Activated CD8-positive, alpha-beta memory T cell treated with anti-CD3 and anti-CD28 coated beads, Interleukin-2, amount 10 ng/mL, durations not matched to agents 7 days and 5 days (primary cell): ENCODE results near the gene NID1. TPM values are rescaled to one million over a fixed set of nuclear protein-coding genes. Genes with fewer than 3 reads are reported as not detected.

Source experiments
- ATAC-seq: fragments of 150-1000 bp; cut with Tn5 transposase; one replicate; pipeline ENCODE4 v1.10.0; 2021; ENCODE audit warnings: moderate library complexity
- CTCF ChIA-PET: fragments of 350-600 bp; sonication (Branson Sonifier 250); formaldehyde crosslinking; loops from one replicate; lab custom pipeline; 2021; ENCODE audit warnings: antibody characterized with exemption; lab: Charles Lee
- DNase-seq: peaks from one replicate; pipeline ENCODE4 v3.0.0-alpha.2; 2020
- H3K27ac Mint-ChIP-seq: one replicate; pipeline ENCODE4 v1.8.0; 2021; ENCODE audit warnings: mild to moderate bottlenecking, mixed read lengths
- H3K27me3 Mint-ChIP-seq: one replicate; pipeline ENCODE4 v1.8.0; 2021; ENCODE audit warnings: mixed read lengths
- H3K36me3 Mint-ChIP-seq: one replicate; pipeline ENCODE4 v1.8.0; 2021; ENCODE audit warnings: mild to moderate bottlenecking, mixed read lengths
- H3K4me1 Mint-ChIP-seq: one replicate; pipeline ENCODE4 v1.8.0; 2021; ENCODE audit warnings: mixed read lengths
- H3K4me3 Mint-ChIP-seq: one replicate; pipeline ENCODE4 v1.8.0; 2021; ENCODE audit warnings: mild to moderate bottlenecking, moderate library complexity, mixed read lengths
- H3K9me3 Mint-ChIP-seq: one replicate; pipeline ENCODE4 v1.8.0; 2022; ENCODE audit warnings: low read depth, mixed read lengths
- total RNA-seq, 2 experiments: library from RNA; stranded (reverse); gene quantifications; one replicate each; pipeline ENCODE4 v1.2.3, GENCODE V29; 2021

The NID1 gene, protein sequence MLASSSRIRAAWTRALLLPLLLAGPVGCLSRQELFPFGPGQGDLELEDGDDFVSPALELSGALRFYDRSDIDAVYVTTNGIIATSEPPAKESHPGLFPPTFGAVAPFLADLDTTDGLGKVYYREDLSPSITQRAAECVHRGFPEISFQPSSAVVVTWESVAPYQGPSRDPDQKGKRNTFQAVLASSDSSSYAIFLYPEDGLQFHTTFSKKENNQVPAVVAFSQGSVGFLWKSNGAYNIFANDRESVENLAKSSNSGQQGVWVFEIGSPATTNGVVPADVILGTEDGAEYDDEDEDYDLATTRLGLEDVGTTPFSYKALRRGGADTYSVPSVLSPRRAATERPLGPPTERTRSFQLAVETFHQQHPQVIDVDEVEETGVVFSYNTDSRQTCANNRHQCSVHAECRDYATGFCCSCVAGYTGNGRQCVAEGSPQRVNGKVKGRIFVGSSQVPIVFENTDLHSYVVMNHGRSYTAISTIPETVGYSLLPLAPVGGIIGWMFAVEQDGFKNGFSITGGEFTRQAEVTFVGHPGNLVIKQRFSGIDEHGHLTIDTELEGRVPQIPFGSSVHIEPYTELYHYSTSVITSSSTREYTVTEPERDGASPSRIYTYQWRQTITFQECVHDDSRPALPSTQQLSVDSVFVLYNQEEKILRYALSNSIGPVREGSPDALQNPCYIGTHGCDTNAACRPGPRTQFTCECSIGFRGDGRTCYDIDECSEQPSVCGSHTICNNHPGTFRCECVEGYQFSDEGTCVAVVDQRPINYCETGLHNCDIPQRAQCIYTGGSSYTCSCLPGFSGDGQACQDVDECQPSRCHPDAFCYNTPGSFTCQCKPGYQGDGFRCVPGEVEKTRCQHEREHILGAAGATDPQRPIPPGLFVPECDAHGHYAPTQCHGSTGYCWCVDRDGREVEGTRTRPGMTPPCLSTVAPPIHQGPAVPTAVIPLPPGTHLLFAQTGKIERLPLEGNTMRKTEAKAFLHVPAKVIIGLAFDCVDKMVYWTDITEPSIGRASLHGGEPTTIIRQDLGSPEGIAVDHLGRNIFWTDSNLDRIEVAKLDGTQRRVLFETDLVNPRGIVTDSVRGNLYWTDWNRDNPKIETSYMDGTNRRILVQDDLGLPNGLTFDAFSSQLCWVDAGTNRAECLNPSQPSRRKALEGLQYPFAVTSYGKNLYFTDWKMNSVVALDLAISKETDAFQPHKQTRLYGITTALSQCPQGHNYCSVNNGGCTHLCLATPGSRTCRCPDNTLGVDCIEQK
- total RNA-seq: under 1 TPM; 0.38 to 0.52 TPM

GRCh38 chr1:236064674-236065508, at the start of gene NID1:
TSS of gene NID1 (minus strand) at chr1:236065090. CDS start at chr1:236065079, 11 bp downstream.
- H3K27me3 Mint-ChIP-seq: peaks cover 49% of the 10 kb centered on the region
- peak; percentile 67 for ATAC-seq

DNA sequence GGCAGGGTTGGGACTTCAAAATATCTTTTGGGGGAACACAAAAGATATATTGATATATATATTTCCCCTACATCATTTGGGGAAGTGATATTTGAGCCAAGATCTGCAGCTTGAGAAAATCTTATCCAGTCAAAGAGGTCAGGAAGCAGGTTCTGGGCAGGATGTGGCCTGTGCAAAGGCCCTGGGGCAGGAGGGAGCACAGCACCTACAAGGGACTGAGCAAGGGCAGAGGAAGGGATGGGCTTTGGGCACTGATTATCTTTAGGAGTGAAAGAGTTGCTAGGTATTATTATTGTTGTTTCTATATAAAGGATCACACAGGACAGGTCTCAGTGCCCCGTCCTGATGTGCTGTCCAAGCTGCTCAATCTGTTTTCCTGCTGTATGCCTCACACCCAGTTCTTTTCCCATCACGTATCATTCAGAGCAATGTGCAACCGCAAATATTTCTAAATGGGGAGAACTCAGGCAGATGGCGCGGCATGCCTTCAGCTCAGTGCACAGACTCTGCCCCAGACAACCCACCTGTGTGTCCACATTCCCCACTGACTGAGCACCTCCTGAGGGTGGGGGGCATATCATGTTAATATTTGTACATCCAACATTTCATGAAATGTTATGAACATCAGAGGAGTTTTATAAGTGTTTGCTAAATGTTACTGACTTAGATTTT, 49.3 kb upstream of the NID1 start:
- H3K4me1 Mint-ChIP-seq: peaks cover 1% of the 10 kb centered on the region

More at GRCh38 chr1:236064674-236065508, at the start of gene NID1:
- Mint-ChIP-seq H3K27ac (no peak within 1 kb of the TSS), H3K36me3 (no peaks in the 10 kb centered on the region), H3K9me3 (no peaks in the 10 kb centered on the region), H3K4me3 (peak within 1 kb of the TSS; percentile 41), H3K4me1 (peaks cover 20% of the 10 kb centered on the region)
- DNase-seq: peak; percentile 45
- CTCF ChIA-PET: interaction anchor here (0.9 to 1.9 kb wide), 3 partner anchors 28 to 92 kb away, joined by 3 to 5 read pairs (median 4); no protein-coding TSS in a partner anchor

GRCh38 chr1:236113324-236114032, 48.6 kb upstream of the NID1 start:
- Mint-ChIP-seq H3K9me3 (no peaks in the 10 kb centered on the region), H3K27me3 (peaks cover 20% of the 10 kb centered on the region), H3K27ac (no peak overlapping the region), H3K4me1 (peaks cover 2% of the 10 kb centered on the region), H3K4me3 (no peak overlapping the region), H3K36me3 (no peaks in the 10 kb centered on the region)
- DNase-seq: no peak
- CTCF ChIA-PET: interaction anchor here (0.6 kb wide), 1 partner anchor 1171 kb away, joined by 4 read pairs; no protein-coding TSS in a partner anchor
- ATAC-seq: no peak

More for the DNA sequence above, 49.3 kb upstream of the NID1 start:
- ATAC-seq (no peak), DNase-seq (no peak)
- no peaks in the 10 kb centered on the region for H3K9me3 Mint-ChIP-seq
- H3K4me3 Mint-ChIP-seq: no peak overlapping the region
- no peak overlapping the region for H3K27ac Mint-ChIP-seq
- H3K27me3 Mint-ChIP-seq: peaks cover 24% of the 10 kb centered on the region
- CTCF ChIA-PET: no interaction called here
- H3K36me3 Mint-ChIP-seq: no peaks in the 10 kb centered on the region

DNA sequence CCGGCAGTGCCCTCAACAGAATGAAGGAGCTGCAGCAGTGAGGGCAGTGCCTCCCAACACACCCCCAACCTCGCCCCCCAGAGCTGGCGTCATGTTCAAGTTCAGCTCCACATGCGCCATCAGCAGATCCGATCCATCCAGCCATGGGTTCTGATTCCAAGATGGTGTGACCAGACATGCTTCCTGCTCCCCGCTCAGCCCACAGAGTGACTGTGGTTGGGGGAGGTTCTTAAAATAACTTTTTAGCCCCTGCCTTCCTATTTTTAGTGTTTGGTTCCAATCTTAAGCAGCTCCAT, 47.4 kb upstream of the NID1 start:
- ATAC-seq (no peak), DNase-seq (no peak)
- CTCF ChIA-PET: interaction anchor here (1.0 kb wide), 1 partner anchor 8 kb away, joined by 3 read pairs; no protein-coding TSS in a partner anchor
- Mint-ChIP-seq H3K27me3 (peaks cover 20% of the 10 kb centered on the region), H3K4me3 (no peak overlapping the region), H3K27ac (no peak overlapping the region), H3K9me3 (no peaks in the 10 kb centered on the region), H3K36me3 (no peaks in the 10 kb centered on the region), H3K4me1 (peaks cover 7% of the 10 kb centered on the region)

DNA sequence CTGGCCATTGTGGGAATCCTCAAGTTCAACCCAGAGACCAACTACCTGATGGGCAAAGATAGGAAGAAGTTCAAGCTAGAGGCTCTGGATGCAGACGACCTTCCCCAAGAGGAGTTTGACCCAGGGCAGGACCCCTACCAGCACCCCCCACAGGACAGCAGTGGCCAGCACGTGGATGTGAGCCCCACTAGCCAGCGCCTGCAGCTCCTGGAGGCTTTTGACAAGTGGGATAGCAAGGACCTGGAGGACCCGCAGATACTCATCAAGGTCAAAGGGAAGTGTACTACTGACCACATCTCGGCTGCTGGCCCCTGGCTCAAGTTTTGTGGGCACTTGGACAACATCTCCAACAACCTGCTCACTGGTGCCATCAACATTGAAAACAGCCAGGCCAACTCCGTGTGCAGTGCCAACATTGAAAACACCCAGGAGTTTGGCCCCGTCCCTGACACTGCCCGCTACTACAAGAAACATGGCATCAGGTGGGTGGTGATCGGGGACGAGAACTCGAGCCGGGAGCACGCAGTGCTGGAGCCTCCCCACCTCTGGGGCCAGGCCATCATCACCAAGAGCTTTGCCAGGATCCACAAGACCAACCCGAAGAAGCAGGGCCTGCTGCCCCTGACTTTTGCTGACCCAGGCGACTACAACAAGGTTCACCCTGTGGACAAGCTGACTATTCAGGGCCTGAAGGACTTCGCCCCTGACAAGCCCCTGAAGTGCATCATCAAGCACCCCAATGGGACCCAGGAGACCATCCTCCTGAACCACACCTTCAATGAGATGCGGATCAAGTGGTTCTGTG, 46.8 kb upstream of the NID1 start:
- peaks cover 12% of the 10 kb centered on the region for H3K4me1 Mint-ChIP-seq
- DNase-seq (no peak), ATAC-seq (no peak)
- no peaks in the 10 kb centered on the region for H3K9me3 Mint-ChIP-seq
- H3K36me3 Mint-ChIP-seq: no peaks in the 10 kb centered on the region
- no peak overlapping the region for H3K4me3 Mint-ChIP-seq
- CTCF ChIA-PET: interaction anchor here (1.0 to 1.6 kb wide), 4 partner anchors 7 to 381 kb away, joined by 3 to 4 read pairs (median 3); no protein-coding TSS in a partner anchor
- peaks cover 23% of the 10 kb centered on the region for H3K27me3 Mint-ChIP-seq
- no peak overlapping the region for H3K27ac Mint-ChIP-seq

GRCh38 chr1:236110137-236110536, 45.2 kb upstream of the NID1 start:
- Mint-ChIP-seq H3K4me1 (peaks cover 13% of the 10 kb centered on the region), H3K4me3 (no peak overlapping the region), H3K27me3 (peaks cover 23% of the 10 kb centered on the region), H3K9me3 (no peaks in the 10 kb centered on the region), H3K36me3 (no peaks in the 10 kb centered on the region), H3K27ac (no peak overlapping the region)
- CTCF ChIA-PET: interaction anchor here (1.5 kb wide), 1 partner anchor 342 kb away, joined by 5 read pairs; no protein-coding TSS in a partner anchor
- DNase-seq (no peak), ATAC-seq (no peak)

GRCh38 chr1:236108027-236108648, 43.2 kb upstream of the NID1 start:
- no peak for ATAC-seq
- Mint-ChIP-seq H3K27ac (no peak overlapping the region), H3K4me1 (peaks cover 16% of the 10 kb centered on the region), H3K36me3 (no peaks in the 10 kb centered on the region), H3K27me3 (peaks cover 22% of the 10 kb centered on the region), H3K9me3 (no peaks in the 10 kb centered on the region), H3K4me3 (no peak overlapping the region)
- DNase-seq: no peak
- CTCF ChIA-PET: interaction anchor here (0.7 to 1.6 kb wide), 7 partner anchors 8 to 383 kb away, joined by 3 to 6 read pairs (median 4); partner anchors contain the start of gene ERO1B

- H3K27me3 Mint-ChIP-seq: peaks cover 18% of the 10 kb centered on the region
- ATAC-seq (no peak), DNase-seq (no peak)
- H3K4me1 Mint-ChIP-seq: peaks cover 16% of the 10 kb centered on the region
- H3K36me3 Mint-ChIP-seq: no peaks in the 10 kb centered on the region
- H3K9me3 Mint-ChIP-seq: no peaks in the 10 kb centered on the region
- no peak overlapping the region for H3K27ac Mint-ChIP-seq
- CTCF ChIA-PET: interaction anchor here (0.9 to 1.6 kb wide), 6 partner anchors 7 to 186 kb away, joined by 3 to 5 read pairs (median 4); partner anchors contain the start of gene ERO1B
- H3K4me3 Mint-ChIP-seq: no peak overlapping the region
Observed at GRCh38 chr1:236107121-236107907, 42.4 kb upstream of the NID1 start.

- ATAC-seq (peak; percentile 68), DNase-seq (peak; percentile 62)
- Mint-ChIP-seq H3K27me3 (peaks cover 14% of the 10 kb centered on the region), H3K36me3 (no peaks in the 10 kb centered on the region), H3K27ac (no peak overlapping the region), H3K4me1 (peaks cover 14% of the 10 kb centered on the region), H3K4me3 (no peak overlapping the region), H3K9me3 (no peaks in the 10 kb centered on the region)
- CTCF ChIA-PET: interaction anchor here (0.7 to 3.3 kb wide), 6 partner anchors 9 to 424 kb away, joined by 3 to 9 read pairs (median 4); no protein-coding TSS in a partner anchor
Observed at GRCh38 chr1:236103646-236104218, 38.8 kb upstream of the NID1 start.
